ENCODE data around the gene GON4L. TPM values are rescaled to one million over a fixed set of nuclear protein-coding genes. Genes with fewer than 3 reads are reported as not detected.

Gene GON4L
- total RNA-seq, 1 donor from 2014 or later: 22.7 TPM

Other genes with a start within 250 kb of the GON4L start
- gene MSTO1, start 247.0 kb downstream of the GON4L start, total RNA-seq: 12.7 and 24.4 TPM in 2 replicates
- gene YY1AP1, start 168.4 kb downstream of the GON4L start, total RNA-seq: 29.3 and 30.5 TPM in 2 replicates
- gene DAP3, start 168.1 kb downstream of the GON4L start, total RNA-seq: 104 and 194 TPM in 2 replicates
- gene SYT11, start 2.4 kb upstream of the GON4L start, total RNA-seq: 13.2 and 15.4 TPM in 2 replicates
- gene RIT1, start 54.1 kb upstream of the GON4L start, total RNA-seq: 16.3 and 17.6 TPM in 2 replicates
- 30.8 and 36.7 TPM in 2 replicates for gene KHDC4, start 77.2 kb upstream of the GON4L start, total RNA-seq
- not detected in 2 replicates for gene RXFP4, start 84.4 kb upstream of the GON4L start, total RNA-seq
- 62.5 and 89.7 TPM in 2 replicates for gene ARHGEF2, start 121.3 kb upstream of the GON4L start, total RNA-seq
- 450 and 635 TPM in 2 replicates for gene SSR2, start 163.7 kb upstream of the GON4L start, total RNA-seq
- gene UBQLN4, start 196.6 kb upstream of the GON4L start, total RNA-seq: 28.2 and 29.7 TPM in 2 replicates
- 94.8 and 97.0 TPM in 2 replicates for gene LAMTOR2, start 197.6 kb upstream of the GON4L start, total RNA-seq
- gene RAB25, start 203.9 kb upstream of the GON4L start, total RNA-seq: 17.8 and 47.5 TPM in 2 replicates
- 14.8 and 19.0 TPM in 2 replicates for gene MEX3A, start 225.3 kb upstream of the GON4L start, total RNA-seq